ENCODE data around the gene NRCAM.

DNA sequence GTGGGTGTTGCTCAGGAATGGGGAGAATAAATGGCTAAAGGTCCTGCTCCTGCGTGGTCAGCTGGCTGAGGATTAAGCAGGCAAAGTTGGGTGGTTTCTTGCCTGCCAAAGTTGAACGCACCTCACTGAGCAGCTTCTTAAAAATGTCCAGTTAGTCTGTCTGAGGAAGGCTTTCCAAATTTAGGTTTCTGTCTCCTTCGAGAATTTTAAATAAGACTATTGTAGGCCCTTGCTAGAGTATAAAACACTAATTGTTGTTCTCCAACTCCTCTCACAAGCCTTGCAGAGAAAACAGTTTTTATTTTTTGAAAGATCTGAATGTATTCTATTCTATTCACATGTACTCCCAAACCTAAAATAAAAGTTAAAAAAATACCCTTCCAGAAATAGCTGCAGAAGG lies 204.1 kb downstream of the NRCAM start:
- TF ChIP-seq, protein P1, sequence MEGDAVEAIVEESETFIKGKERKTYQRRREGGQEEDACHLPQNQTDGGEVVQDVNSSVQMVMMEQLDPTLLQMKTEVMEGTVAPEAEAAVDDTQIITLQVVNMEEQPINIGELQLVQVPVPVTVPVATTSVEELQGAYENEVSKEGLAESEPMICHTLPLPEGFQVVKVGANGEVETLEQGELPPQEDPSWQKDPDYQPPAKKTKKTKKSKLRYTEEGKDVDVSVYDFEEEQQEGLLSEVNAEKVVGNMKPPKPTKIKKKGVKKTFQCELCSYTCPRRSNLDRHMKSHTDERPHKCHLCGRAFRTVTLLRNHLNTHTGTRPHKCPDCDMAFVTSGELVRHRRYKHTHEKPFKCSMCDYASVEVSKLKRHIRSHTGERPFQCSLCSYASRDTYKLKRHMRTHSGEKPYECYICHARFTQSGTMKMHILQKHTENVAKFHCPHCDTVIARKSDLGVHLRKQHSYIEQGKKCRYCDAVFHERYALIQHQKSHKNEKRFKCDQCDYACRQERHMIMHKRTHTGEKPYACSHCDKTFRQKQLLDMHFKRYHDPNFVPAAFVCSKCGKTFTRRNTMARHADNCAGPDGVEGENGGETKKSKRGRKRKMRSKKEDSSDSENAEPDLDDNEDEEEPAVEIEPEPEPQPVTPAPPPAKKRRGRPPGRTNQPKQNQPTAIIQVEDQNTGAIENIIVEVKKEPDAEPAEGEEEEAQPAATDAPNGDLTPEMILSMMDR (IDR thresholded peaks at IDR 0.05) = no peak
- TF ChIP-seq POLR2A (IDR thresholded peaks at IDR 0.05) = no peak
- TF ChIP-seq POLR2AphosphoS5 (IDR thresholded peaks at IDR 0.05) = no peak

All from gastroesophageal sphincter (tissue), 3 donors.